Measurements from ENCODE around the gene MEIG1. TPM values are rescaled to one million over a fixed set of nuclear protein-coding genes. Genes with fewer than 3 reads are reported as not detected.

MEIG1 gene
- not detected in 2 replicates for total RNA-seq

GRCh38 chr10:14959221-14960057 is at the start of gene MEIG1:
TSS of gene MEIG1 (plus strand) at chr10:14959388. CDS start at chr10:14966469, 7,081 bp downstream.

GRCh38 chr10:14954001-14954770 is 5.0 kb upstream of the MEIG1 start, which contains the start of gene DCLRE1C:
TSS of gene DCLRE1C (minus strand) at chr10:14954096. CDS start at chr10:14954010, 86 bp downstream.

Other genes starting within 250 kb of the MEIG1 start
- 2.3 and 5.4 TPM in 2 replicates for gene FAM107B, start 184.5 kb upstream of the MEIG1 start, total RNA-seq
- 0.24 and 1.9 TPM in 2 replicates for gene CDNF, start 121.4 kb upstream of the MEIG1 start, total RNA-seq
- 6.8 and 9.0 TPM in 2 replicates for gene HSPA14, start 121.1 kb upstream of the MEIG1 start, total RNA-seq
- gene MSANTD7, start 121.1 kb upstream of the MEIG1 start, total RNA-seq: 12.9 and 13.6 TPM in 2 replicates
- 6.8 and 8.6 TPM in 2 replicates for gene SUV39H2, start 80.5 kb upstream of the MEIG1 start, total RNA-seq
- 15.1 and 18.6 TPM in 2 replicates for gene DCLRE1C, start 5.3 kb upstream of the MEIG1 start, total RNA-seq
- gene OLAH, start 84.6 kb downstream of the MEIG1 start, total RNA-seq: not detected in 2 replicates
- 0.32 TPM in 1 of 2 replicates, not detected in the other for gene ACBD7, start 129.4 kb downstream of the MEIG1 start, total RNA-seq
- 11.7 and 13.0 TPM in 2 replicates for gene RPP38, start 138.0 kb downstream of the MEIG1 start, total RNA-seq
- gene NMT2, start 209.3 kb downstream of the MEIG1 start, total RNA-seq: 20.6 and 20.8 TPM in 2 replicates

Measured in hair follicle dermal papilla cell (primary cell).